ENCODE results near the gene FOXJ3. TPM values are rescaled to one million over a fixed set of nuclear protein-coding genes. Genes with fewer than 3 reads are reported as not detected.

The FOXJ3 gene
- total RNA-seq, 4 donors from 2014 or later, result 31.2 to 88.4 (median 81.5) TPM

DNA sequence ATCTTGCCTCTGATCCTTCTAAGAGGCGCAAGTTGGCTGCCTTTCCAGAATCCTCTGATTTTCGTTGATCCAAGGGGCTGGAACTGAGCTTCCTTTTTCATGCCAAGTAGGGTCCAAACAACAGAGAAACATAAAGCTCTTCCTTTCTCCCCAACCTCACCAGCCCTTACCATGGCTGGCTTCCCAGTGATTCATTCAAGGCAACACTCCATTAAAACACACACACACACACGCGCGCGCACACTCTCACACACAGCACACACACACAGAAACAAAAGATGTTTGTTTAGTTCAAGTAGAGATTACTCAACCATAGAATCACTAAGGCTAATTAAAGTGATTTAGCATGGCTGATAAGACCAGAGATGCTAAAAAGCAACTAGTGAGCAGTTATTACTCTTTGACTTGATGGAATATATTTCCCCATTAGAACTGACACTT lies 157.5 kb downstream of the FOXJ3 start:
- Histone ChIP-seq H3K27ac (peak overlapping the region; percentile 25 to 35), H3K27me3 (no peaks in the 10 kb centered on the region), H3K4me1 (peaks cover 0 to 12% of the 10 kb centered on the region in 2 donors), H3K36me3 (no peaks in the 10 kb centered on the region), H3K4me3 (no peak overlapping the region), H3K9me3 (no peaks in the 10 kb centered on the region)
- intact Hi-C loops (cut with DNase I; ENCODE audit: low total_unique reads), result no loop called here
- no peak for TF ChIP-seq POLR2A (IDR thresholded peaks at IDR 0.05)
- TF ChIP-seq, protein P1, sequence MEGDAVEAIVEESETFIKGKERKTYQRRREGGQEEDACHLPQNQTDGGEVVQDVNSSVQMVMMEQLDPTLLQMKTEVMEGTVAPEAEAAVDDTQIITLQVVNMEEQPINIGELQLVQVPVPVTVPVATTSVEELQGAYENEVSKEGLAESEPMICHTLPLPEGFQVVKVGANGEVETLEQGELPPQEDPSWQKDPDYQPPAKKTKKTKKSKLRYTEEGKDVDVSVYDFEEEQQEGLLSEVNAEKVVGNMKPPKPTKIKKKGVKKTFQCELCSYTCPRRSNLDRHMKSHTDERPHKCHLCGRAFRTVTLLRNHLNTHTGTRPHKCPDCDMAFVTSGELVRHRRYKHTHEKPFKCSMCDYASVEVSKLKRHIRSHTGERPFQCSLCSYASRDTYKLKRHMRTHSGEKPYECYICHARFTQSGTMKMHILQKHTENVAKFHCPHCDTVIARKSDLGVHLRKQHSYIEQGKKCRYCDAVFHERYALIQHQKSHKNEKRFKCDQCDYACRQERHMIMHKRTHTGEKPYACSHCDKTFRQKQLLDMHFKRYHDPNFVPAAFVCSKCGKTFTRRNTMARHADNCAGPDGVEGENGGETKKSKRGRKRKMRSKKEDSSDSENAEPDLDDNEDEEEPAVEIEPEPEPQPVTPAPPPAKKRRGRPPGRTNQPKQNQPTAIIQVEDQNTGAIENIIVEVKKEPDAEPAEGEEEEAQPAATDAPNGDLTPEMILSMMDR (IDR thresholded peaks at IDR 0.05), result no peak
- DNase-seq, result peak; percentile 63 to 87

DNA sequence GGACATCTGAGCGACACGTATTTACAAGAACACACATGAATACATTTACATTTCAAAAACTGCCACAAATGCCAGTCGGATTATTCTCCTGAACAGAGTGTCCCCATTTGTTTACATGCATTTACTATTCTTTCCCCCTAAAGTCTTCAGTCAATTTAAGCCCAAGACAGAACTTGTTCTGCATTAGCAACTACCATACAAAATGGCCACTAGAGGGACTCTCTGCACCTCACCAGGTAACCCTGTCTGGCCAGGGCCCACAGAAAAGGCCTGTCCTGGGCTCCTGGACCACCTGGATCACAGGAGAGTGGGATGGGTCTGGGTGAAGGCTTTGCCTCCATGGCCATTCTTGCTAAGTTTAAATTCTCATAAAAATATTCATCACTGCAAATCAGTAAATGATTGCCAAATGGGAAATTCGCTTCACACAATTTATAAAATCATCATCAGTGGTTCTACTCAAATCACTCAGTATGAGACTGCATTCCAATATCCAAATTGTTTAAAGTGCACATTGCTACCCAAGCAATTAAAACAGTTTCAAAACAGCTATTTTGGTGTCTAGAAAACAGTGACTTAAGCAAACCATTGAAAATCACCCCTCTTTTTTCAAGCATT lies 158.0 kb downstream of the FOXJ3 start:
- no peak for DNase-seq
- no peaks in the 10 kb centered on the region for H3K9me3 ChIP-seq
- H3K36me3 ChIP-seq, result no peaks in the 10 kb centered on the region
- no peaks in the 10 kb centered on the region for H3K27me3 ChIP-seq
- H3K27ac ChIP-seq, result peak overlapping the region; percentile 14 to 35
- TF ChIP-seq POLR2A (IDR thresholded peaks at IDR 0.05), result no peak
- TF ChIP-seq, protein P1 (IDR thresholded peaks at IDR 0.05), result peak; percentile 20 to 58 (median 36)
- intact Hi-C loops (cut with DNase I; ENCODE audit: low total_unique reads), result no loop called here
- no peak overlapping the region for H3K4me3 ChIP-seq
- H3K4me1 ChIP-seq, result peaks cover 0 to 12% of the 10 kb centered on the region in 2 donors

DNA sequence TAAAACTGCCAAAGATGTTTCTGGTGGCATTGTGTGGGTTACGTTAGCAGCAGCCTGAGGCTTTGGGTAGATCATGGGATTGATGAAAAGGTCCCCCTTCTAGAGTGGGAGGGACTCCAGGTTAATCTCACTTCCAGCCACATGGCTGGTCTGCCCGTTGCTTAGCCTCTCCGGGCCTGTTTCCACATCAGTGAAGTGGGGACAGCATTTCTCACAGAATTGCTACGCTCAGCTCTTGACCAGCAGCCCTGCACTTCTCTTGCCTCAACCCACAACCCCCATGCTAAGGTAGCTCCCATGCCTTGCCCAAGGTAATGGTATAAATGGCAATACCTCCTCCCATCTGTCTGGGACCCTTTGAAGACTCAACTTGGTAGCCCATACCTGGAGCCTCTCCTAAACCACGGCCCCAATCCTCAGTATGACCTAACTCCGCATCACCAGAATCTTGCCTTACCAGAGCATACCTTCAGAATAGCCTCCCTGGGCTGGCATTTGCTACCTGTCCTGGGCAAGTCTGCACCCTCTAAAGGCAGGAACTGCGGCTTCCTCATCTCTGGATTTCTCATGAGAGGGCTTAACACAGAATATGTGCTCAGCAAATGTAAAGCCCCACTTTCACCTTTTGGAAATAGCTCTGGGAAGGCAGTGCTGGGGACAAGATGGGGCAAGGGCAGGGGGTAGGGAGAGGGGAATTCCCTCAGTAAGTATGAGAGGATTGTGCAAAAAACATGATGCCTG lies 159.6 kb downstream of the FOXJ3 start:
- Histone ChIP-seq H3K4me3 (no peak overlapping the region), H3K36me3 (no peaks in the 10 kb centered on the region), H3K27ac (no peak overlapping the region), H3K27me3 (no peaks in the 10 kb centered on the region), H3K9me3 (no peaks in the 10 kb centered on the region), H3K4me1 (peaks cover 0 to 12% of the 10 kb centered on the region in 2 donors)
- TF ChIP-seq, protein P1 (IDR thresholded peaks at IDR 0.05), result no peak
- no peak for TF ChIP-seq POLR2A (IDR thresholded peaks at IDR 0.05)
- DNase-seq, result no peak
- intact Hi-C loops (cut with DNase I; ENCODE audit: low total_unique reads), result no loop called here

DNA sequence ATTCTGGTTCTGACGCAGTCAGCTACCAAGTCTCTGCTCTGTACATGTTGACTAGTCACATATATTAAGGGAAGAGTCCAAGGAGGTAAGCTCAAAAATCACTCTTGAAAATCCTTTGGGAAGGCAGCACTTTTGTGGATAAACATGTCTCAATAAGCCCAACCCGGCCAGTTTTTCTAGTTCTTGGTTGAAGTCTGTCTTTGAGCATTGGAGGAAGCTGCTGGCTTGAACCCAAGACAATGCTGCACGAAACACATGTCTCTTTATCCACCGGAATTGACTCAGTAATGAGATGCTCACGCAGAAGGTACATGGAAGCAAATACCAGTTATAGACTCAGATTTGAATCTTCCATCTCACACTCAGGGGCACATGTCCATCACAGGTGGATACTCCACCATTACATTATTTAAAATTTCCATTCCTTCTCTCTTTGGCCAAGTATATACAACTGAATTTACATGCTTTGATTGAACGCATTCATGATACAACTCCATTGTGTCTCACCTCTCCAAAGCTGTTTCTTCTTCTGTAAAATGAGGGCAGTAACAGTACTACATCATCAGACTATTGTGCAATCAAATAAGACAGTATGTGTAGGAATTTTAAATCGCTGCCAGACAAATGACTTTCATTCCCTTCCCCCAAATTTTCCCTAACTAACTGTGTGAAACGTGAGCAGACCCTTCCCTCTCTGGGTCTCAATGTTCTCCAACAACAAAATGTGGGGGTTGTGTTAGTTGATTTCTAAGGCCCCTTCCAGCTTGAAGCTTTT lies 160.9 kb downstream of the FOXJ3 start:
- no peaks in the 10 kb centered on the region for H3K27me3 ChIP-seq
- no peak for DNase-seq
- H3K27ac ChIP-seq, result no peak overlapping the region
- H3K4me1 ChIP-seq, result no peaks in the 10 kb centered on the region
- intact Hi-C loops (cut with DNase I; ENCODE audit: low total_unique reads), result no loop called here
- no peaks in the 10 kb centered on the region for H3K36me3 ChIP-seq
- TF ChIP-seq POLR2A (IDR thresholded peaks at IDR 0.05), result no peak
- TF ChIP-seq, protein P1 (IDR thresholded peaks at IDR 0.05), result no peak
- no peak overlapping the region for H3K4me3 ChIP-seq
- H3K9me3 ChIP-seq, result no peaks in the 10 kb centered on the region

Data from uterus (tissue), 4 donors.